ENCODE data around the gene CD177. TPM values are rescaled to one million over a fixed set of nuclear protein-coding genes. Genes with fewer than 3 reads are reported as not detected.

CD177 gene
- total RNA-seq, 1 experiment from 2014 or later: 0.09 TPM

GRCh38 chr19:43395561-43395960, 42.1 kb downstream of the CD177 start:
- H3K27ac Mint-ChIP-seq: no peak overlapping the region; a peak in 1 of 7 replicates
- Histone ChIP-seq H3K18ac (ENCODE audit: insufficient read length, low read depth, low read length) (no peak overlapping the region), H3K79me2 (ENCODE audit: insufficient read depth, low read length) (no peaks in the 10 kb centered on the region), H4K91ac (ENCODE audit: insufficient read length, low read depth, low read length) (no peak overlapping the region), H4K5ac (ENCODE audit: insufficient read length, low read depth, low read length) (no peak overlapping the region), H3K27ac (ENCODE audit: insufficient read length, low read depth, low read length) (no peak overlapping the region), H3K9ac (ENCODE audit: extremely low read depth, insufficient read length, low read length) (no peak overlapping the region), H2BK20ac (ENCODE audit: low read depth, low read length, poor library complexity, severe bottlenecking) (no peak overlapping the region), H3K79me1 (ENCODE audit: insufficient read depth, low read depth, low read length, poor library complexity, severe bottlenecking) (no peaks in the 10 kb centered on the region), H2AFZ (ENCODE audit: low read length) (no peak overlapping the region), H3K4ac (ENCODE audit: low read depth, low read length) (no peak overlapping the region), H3K27me3 (ENCODE audit: insufficient read depth, low read length) (no peaks in the 10 kb centered on the region), H2BK5ac (ENCODE audit: insufficient read length, low read length) (no peak overlapping the region), H3K4me1 (ENCODE audit: insufficient read depth, low read length) (no peaks in the 10 kb centered on the region), H3T11ph (ENCODE audit: low read length) (no peak overlapping the region), H3K56ac (ENCODE audit: insufficient read length, low read depth, low read length) (no peak overlapping the region), H3K4me2 (ENCODE audit: insufficient read depth, insufficient read length, low read length) (no peak overlapping the region), H3K9me3 (ENCODE audit: control insufficient read depth, low read depth, low read length) (no peaks in the 10 kb centered on the region), H2AK5ac (ENCODE audit: insufficient read length, low read length) (no peak overlapping the region), H4K20me1 (ENCODE audit: control insufficient read depth, insufficient read depth, insufficient read length) (no peaks in the 10 kb centered on the region), H3K14ac (ENCODE audit: insufficient read depth, low read length) (no peak overlapping the region), H4K8ac (replicated peaks; ENCODE audit: insufficient read length, low read depth, low read length) (no peak overlapping the region), H3K23ac (ENCODE audit: insufficient read length, low read depth, low read length) (no peak overlapping the region), H3K23me2 (ENCODE audit: insufficient read length, low read depth, low read length, poor library complexity, severe bottlenecking) (no peaks in the 10 kb centered on the region), H2BK12ac (ENCODE audit: insufficient read length, low read depth, low read length) (no peak overlapping the region), H2BK120ac (ENCODE audit: low read depth, low read length, poor library complexity, severe bottlenecking) (no peak overlapping the region), H2BK15ac (ENCODE audit: low read depth, low read length) (no peak overlapping the region)
- WGBS (ENCODE audit: extremely low coverage, insufficient read length, low lambda C conversion rate): no CpG with 5 or more reads among the region's 6 CpGs
- H3K27me3 Mint-ChIP-seq (ENCODE audit: low read depth): peaks cover 11% of the 10 kb centered on the region
- DNase-seq: no peak
- peaks cover 10 to 46% of the 10 kb centered on the region in 2 experiments for H3K9me3 Mint-ChIP-seq
- no peak overlapping the region for H3K4me3 Mint-ChIP-seq
- no peak for TF ChIP-seq CTCF (conservative IDR thresholded peaks at IDR 0.05)
- no peaks in the 10 kb centered on the region for H3K4me1 Mint-ChIP-seq
- peaks cover 0 to 4% (median 0%) of the 10 kb centered on the region in 3 experiments; a peak in 1 of 7 replicates for H3K36me3 Mint-ChIP-seq (ENCODE audit: insufficient read depth in 1 of 3, low read depth in 3 of 3)

Measured in H9 (cell line).